Transverse colon (tissue), 4 donors: ENCODE results near the gene PBX1.

Experiments
- CTCF ChIP-seq, 5 experiments: fragments of 200-600 bp in 3 of 5; fragments of 450-650 bp in 2 of 5; sonication (generic) in 3 of 5; IDR thresholded peaks; 1 replicate in 2 of 5; 2 replicates in 3 of 5; pipeline ENCODE4 v1.5.1; 2016 to 2017; ENCODE audit warnings: antibody characterized with exemption in 5 of 5, inconsistent platforms in 3 of 5, mild to moderate bottlenecking in 2 of 5, moderate library complexity in 1 of 5
- POLR2A ChIP-seq: fragments of 450-650 bp; IDR thresholded peaks from one replicate; pipeline ENCODE4 v1.6.1; 2016; ENCODE audit warnings: antibody characterized with exemption, mild to moderate bottlenecking, moderate library complexity
- POLR2AphosphoS5 ChIP-seq, 3 donors: sonication (generic); formaldehyde crosslinking; IDR thresholded peaks; one replicate each; pipeline ENCODE4 v1.6.1; 2016; ENCODE audit warnings: antibody characterized with exemption in 3 of 3

- TF ChIP-seq CTCF (IDR thresholded peaks at IDR 0.05), result no peak
- no peak for TF ChIP-seq POLR2AphosphoS5 (IDR thresholded peaks at IDR 0.05)
- no peak for TF ChIP-seq POLR2A
These were observed 24.2 kb downstream of the PBX1 start for GRCh38 chr1:164583196-164583595.
